ENCODE data around the gene EVA1B.

Gene EVA1B

GRCh38 chr1:36298640-36299039 lies 24.8 kb downstream of the EVA1B start:
- TF ChIP-seq CTCF (IDR thresholded peaks at IDR 0.05; ENCODE audit: borderline replicate concordance, insufficient read depth, low read depth, low read length): no peak
- no peak overlapping the region for H3K4me3 ChIP-seq (ENCODE audit: low read depth, low read length)

- TF ChIP-seq CTCF (IDR thresholded peaks at IDR 0.05; ENCODE audit: borderline replicate concordance, insufficient read depth, low read depth, low read length): no peak
- H3K4me3 ChIP-seq (ENCODE audit: low read depth, low read length): no peak overlapping the region
Measured at GRCh38 chr1:36297062-36297461, 26.4 kb downstream of the EVA1B start.

- TF ChIP-seq CTCF (IDR thresholded peaks at IDR 0.05; ENCODE audit: borderline replicate concordance, insufficient read depth, low read depth, low read length): no peak
- no peak overlapping the region for H3K4me3 ChIP-seq (ENCODE audit: low read depth, low read length)
Measured at GRCh38 chr1:36295390-36295789, 28.1 kb downstream of the EVA1B start.

GRCh38 chr1:36287595-36287994 lies 35.9 kb downstream of the EVA1B start:
- no peak overlapping the region for H3K4me3 ChIP-seq (ENCODE audit: low read depth, low read length)
- TF ChIP-seq CTCF (IDR thresholded peaks at IDR 0.05; ENCODE audit: borderline replicate concordance, insufficient read depth, low read depth, low read length): no peak

GRCh38 chr1:36286802-36287201 lies 36.6 kb downstream of the EVA1B start:
- no peak overlapping the region for H3K4me3 ChIP-seq (ENCODE audit: low read depth, low read length)
- no peak for TF ChIP-seq CTCF (IDR thresholded peaks at IDR 0.05; ENCODE audit: borderline replicate concordance, insufficient read depth, low read depth, low read length)

GRCh38 chr1:36285443-36286101 lies 37.9 kb downstream of the EVA1B start:
- TF ChIP-seq CTCF (IDR thresholded peaks at IDR 0.05; ENCODE audit: borderline replicate concordance, insufficient read depth, low read depth, low read length): peak; percentile 49; the same call in 1 of the 2 replicates
- H3K4me3 ChIP-seq (ENCODE audit: low read depth, low read length): no peak overlapping the region

GRCh38 chr1:36284517-36284916 lies 38.9 kb downstream of the EVA1B start:
- no peak for TF ChIP-seq CTCF (IDR thresholded peaks at IDR 0.05; ENCODE audit: borderline replicate concordance, insufficient read depth, low read depth, low read length)
- H3K4me3 ChIP-seq (ENCODE audit: low read depth, low read length): no peak overlapping the region
